HG02852 (cell line): ENCODE data around the gene SPATA22.
"Not testable (repeated sequence)": the region's sequence is repeated elsewhere in the genome, so short reads cannot be mapped to it uniquely, and the experiment has no call there.

Experiments
- ATAC-seq: cut with Tn5 transposase; IDR thresholded peaks from one replicate; pipeline ENCODE4 v1.9.1; 2021; ENCODE audit warnings: mild to moderate bottlenecking, moderate library complexity; ENCODE audit not compliant: unreplicated experiment

SPATA22 gene

DNA sequence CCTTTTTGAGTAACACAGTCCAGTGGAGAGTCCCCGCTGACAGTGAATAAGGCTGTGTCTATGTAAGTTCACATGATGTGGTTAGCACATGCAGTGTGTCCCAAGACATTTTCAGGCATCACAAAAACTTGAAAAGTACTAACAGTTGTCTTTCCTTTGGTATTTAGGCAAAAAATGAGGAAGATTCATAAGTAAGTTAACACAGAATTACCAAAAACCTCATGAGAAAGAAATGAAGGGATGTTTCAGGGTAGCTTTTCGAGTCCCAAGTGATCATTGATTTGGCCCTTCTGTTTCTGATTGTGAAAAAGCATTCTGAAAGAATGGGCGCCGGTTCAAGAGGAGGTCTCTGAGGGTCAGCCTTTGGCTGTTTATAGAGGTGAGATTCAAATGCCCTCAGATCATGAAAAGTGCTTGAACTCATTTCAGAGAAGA lies 3.6 kb upstream of the SPATA22 start:
- no peak for ATAC-seq

GRCh38 chr17:3474212-3474611 lies 2.6 kb upstream of the SPATA22 start:
- no peak for ATAC-seq

GRCh38 chr17:3472137-3472536 lies 518 bp upstream of the SPATA22 start:
- ATAC-seq = no peak

- no peak for ATAC-seq
These were observed 2.1 kb downstream of the SPATA22 start for GRCh38 chr17:3469529-3469928.

- ATAC-seq = not testable (repeated sequence)
These were observed 5.3 kb downstream of the SPATA22 start for GRCh38 chr17:3466355-3466754.

DNA sequence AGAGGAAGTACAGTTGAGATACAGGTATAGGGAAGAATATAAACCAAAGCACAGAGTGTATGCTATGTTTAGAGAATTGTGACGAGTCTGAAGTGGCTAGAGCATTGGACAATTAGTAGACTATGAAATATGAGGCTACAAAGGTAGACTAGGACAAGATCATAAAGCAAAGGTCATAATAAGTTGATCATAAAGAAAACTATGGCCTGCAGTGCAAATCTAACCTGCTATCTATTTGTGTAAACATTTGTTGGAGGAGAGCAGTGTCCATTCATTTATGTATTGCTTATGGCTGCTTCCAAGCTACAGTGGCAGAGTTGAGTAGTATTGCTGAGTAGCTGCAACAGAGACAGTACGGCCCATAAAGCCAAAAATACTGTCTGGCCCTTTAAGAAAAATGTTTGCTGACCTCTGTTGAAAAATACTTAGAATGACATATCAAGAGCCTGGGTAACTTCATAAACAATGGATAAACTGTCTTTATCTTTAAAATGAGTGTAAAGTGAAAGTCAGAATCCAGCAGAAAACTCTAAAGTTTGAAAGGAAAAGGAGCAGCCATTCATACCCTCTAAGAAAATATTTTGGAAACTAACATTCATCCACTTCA lies 23.5 kb downstream of the SPATA22 start:
- no peak for ATAC-seq

DNA sequence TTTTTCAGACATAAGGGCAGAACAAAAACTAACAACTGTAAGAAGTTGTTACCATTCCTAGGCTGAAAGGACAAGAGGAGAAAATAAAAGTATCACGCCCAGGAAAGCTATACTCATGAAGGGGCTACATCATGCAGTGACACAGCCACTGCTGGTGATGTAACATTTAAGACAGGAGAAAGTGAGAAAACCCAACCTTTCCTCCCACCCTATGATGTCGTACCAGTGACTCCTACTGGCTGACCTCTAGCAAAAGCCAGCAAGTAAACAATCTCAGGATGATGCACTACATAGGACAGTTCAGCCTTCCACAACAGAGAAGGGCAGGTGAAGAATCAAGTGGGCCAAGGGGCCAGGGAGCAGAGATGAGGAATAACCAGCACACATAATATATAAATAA lies 24.0 kb downstream of the SPATA22 start:
- no peak for ATAC-seq

- no peak for ATAC-seq
These were observed 31.2 kb downstream of the SPATA22 start for GRCh38 chr17:3440451-3440850.

- no peak for ATAC-seq
These were observed 33.3 kb downstream of the SPATA22 start for GRCh38 chr17:3438368-3438767.

- no peak for ATAC-seq
These were observed 37.9 kb downstream of the SPATA22 start, which contains the start of gene OR1E2 for GRCh38 chr17:3433741-3434140. Gene OR1E2 (minus strand): TSS chr17:3433841. CDS start chr17:3433841, 0 bp downstream.

DNA sequence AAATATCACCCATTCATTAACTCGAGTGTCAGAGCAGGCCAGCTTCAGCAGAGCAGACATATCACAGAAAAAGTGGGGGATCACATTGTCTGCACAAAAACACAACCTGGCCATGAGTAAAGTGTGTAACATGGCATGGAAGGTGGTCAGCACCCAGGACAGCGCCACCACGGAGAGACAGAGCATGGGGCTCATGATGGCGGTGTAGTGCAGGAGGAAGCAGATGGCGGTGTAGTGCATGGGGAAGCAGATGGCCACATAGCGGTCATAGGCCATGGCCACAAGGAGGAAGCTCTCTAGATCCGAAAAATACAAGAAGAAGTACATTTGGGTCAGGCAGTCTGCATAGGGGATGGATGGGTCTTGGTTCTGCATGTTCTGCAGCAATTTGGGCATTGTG lies 38.4 kb downstream of the SPATA22 start:
- not testable (repeated sequence) for ATAC-seq

DNA sequence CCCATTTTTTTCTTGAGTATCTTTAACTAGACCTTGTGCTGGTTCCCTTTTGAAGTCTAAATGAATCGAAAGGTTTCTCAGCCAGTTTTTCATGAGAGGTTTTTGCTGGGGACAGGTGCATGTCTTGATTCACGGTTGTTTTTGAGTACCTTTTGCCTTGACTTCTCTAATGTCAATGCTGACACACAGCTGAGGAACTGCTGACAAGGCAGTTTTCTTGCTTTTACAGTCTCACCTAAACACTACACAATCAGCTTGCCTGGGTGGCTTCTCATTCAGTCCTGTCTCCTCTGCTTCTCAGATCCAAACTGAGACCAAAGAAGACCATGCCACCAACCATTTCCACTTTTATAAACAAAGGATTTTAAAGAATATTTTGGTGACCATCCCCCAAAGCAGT lies 53.4 kb downstream of the SPATA22 start:
- no peak for ATAC-seq

- ATAC-seq = no peak
These were observed 56.0 kb downstream of the SPATA22 start for GRCh38 chr17:3415610-3416009.

GRCh38 chr17:3412216-3412615 lies 59.4 kb downstream of the SPATA22 start:
- not testable (repeated sequence) for ATAC-seq

DNA sequence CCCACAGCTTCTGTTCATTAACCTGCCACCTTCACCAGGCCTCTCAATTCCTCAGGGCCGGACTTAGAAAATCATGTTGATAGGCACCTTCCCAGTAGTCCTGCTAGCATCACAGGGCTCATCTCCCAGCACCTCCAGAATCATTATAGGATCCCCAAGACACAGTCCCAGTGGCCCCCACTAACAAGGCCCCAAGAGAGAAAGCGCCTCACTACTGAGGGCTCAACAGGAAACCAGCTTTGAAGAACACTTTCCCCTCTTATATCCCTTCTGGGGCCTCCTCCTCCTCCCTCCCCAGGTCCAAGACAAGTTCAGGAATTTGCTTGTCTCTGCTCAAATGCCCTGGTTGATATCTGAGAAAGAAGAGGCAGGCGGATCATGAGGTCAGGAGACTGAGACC lies 60.5 kb downstream of the SPATA22 start, which contains the start of gene OR3A3:
OR3A3 (plus strand) TSS at position 301 of the 400 bp plus-strand sequence.
- no peak for ATAC-seq

- ATAC-seq = not testable (repeated sequence)
These were observed 67.8 kb downstream of the SPATA22 start for GRCh38 chr17:3403856-3404255.

DNA sequence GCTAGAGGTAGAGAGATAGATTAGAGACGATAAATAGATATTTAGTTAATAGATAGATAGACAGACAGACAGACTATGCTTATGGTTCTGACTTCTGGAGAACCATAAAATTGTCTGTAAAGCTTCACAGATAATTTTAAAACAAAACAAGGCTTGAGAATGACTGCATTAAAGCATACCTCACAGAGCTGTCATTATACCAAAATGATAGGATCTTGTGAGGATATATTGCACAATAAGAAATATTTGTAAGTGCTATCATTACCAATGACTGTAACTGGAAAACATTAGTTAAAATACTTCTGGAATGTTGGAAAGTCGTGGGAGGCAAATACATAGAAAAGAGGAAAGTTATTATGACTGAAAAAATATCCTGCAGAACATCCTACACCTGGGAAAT lies 69.8 kb downstream of the SPATA22 start:
- ATAC-seq = no peak

- ATAC-seq = no peak
These were observed 71.6 kb downstream of the SPATA22 start for GRCh38 chr17:3400055-3400454.

GRCh38 chr17:3398310-3398709 lies 73.3 kb downstream of the SPATA22 start, which contains the start of gene OR1E1:
Gene OR1E1 (minus strand): TSS chr17:3398410. CDS start chr17:3398410, 0 bp downstream.
- ATAC-seq = no peak

DNA sequence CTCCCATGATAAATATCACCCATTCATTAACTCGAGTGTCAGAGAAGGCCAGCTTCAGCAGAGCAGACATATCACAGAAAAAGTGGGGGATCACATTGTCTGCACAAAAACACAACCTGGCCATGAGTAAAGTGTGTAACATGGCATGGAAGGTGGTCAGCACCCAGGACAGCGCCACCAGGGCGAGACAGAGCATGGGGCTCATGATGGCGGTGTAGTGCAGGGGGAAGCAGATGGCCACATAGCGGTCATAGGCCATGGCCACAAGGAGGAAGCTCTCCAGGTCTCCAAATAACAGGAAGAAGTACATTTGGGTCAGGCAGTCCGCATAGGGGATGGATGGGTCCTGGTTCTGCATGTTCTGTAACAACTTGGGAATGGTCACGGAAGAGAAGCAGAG lies 73.8 kb downstream of the SPATA22 start:
- ATAC-seq = not testable (repeated sequence)
